Nephron (organoid): ENCODE results near the gene JAML.

Source experiments
- H3K27ac Mint-ChIP-seq, 3 experiments: 2 replicates each; pipeline ENCODE4 v1.8.0; 2020; ENCODE audit warnings: mixed read lengths in 3 of 3, mild to moderate bottlenecking in 2 of 3, moderate library complexity in 1 of 3
- H3K27me3 Mint-ChIP-seq: 2 replicates; pipeline ENCODE4 v1.8.0; 2021; ENCODE audit warnings: low read depth, mild to moderate bottlenecking, moderate library complexity, mixed read lengths
- H3K36me3 Mint-ChIP-seq: 2 replicates; pipeline ENCODE4 v1.8.0; 2020; ENCODE audit warnings: low read depth, mixed read lengths
- H3K4me1 Mint-ChIP-seq: 2 replicates; pipeline ENCODE4 v1.8.0; 2020; ENCODE audit warnings: mixed read lengths
- H3K4me3 Mint-ChIP-seq, 3 experiments: 2 replicates each; pipeline ENCODE4 v1.8.0; 2020; ENCODE audit warnings: mild to moderate bottlenecking in 3 of 3, mixed read lengths in 3 of 3, moderate library complexity in 2 of 3
- H3K9me3 Mint-ChIP-seq: 2 replicates; pipeline ENCODE4 v1.8.0; 2020; ENCODE audit warnings: mixed read lengths
- CTCF ChIP-seq, 3 experiments: fragments of 200-600 bp; sonication (generic); IDR thresholded peaks; one replicate each; pipeline ENCODE4 v1.5.0; 2021; ENCODE audit warnings: antibody characterized with exemption in 3 of 3; ENCODE audit not compliant: unreplicated experiment in 3 of 3

JAML gene

DNA sequence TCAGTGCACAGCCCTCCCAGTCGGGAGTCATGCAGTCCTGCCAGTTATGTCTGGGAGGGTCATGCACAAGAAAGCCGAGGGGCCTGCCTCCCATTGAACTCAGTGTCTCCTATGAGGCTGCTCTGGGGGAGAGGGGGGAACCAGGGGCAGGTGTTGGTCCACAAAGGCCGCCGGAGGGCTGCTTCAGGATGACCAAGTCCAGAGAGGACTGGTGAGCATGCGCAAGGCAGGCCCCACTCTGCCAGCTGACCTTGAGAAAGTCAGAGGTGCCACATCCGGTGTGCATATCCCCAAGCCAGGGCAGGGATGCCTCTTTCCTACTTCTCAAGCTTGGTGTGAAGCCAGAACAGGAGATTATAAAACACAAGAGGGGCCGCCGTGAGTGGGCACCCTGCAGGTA lies 76.6 kb downstream of the JAML start:
- H3K36me3 Mint-ChIP-seq, result no peaks in the 10 kb centered on the region
- peaks cover 35% of the 10 kb centered on the region for H3K4me1 Mint-ChIP-seq
- H3K27me3 Mint-ChIP-seq, result peaks cover 84% of the 10 kb centered on the region
- TF ChIP-seq CTCF (IDR thresholded peaks at IDR 0.05; ENCODE audit: unreplicated experiment in 3 of 3), result no peak
- peak overlapping the region in 1 of 3 experiments; percentile 76 for H3K4me3 Mint-ChIP-seq
- no peaks in the 10 kb centered on the region for H3K9me3 Mint-ChIP-seq
- peak overlapping the region in 1 of 3 experiments; percentile 90 for H3K27ac Mint-ChIP-seq

- Mint-ChIP-seq H3K9me3 (no peaks in the 10 kb centered on the region), H3K4me3 (peak overlapping the region; percentile 56 to 78 (median 76)), H3K36me3 (no peaks in the 10 kb centered on the region), H3K27ac (peak overlapping the region in 2 of 3 experiments; percentile 74 to 90), H3K4me1 (peaks cover 35% of the 10 kb centered on the region), H3K27me3 (peaks cover 85% of the 10 kb centered on the region)
- TF ChIP-seq CTCF (IDR thresholded peaks at IDR 0.05; ENCODE audit: unreplicated experiment in 3 of 3), result no peak
Observed at GRCh38 chr11:118147502-118147901, 77.3 kb downstream of the JAML start.

GRCh38 chr11:118146554-118146953 lies 78.3 kb downstream of the JAML start:
- no peak for TF ChIP-seq CTCF (IDR thresholded peaks at IDR 0.05; ENCODE audit: unreplicated experiment in 3 of 3)
- H3K4me3 Mint-ChIP-seq, result peak overlapping the region; percentile 82 to 87 (median 83)
- H3K4me1 Mint-ChIP-seq, result peaks cover 33% of the 10 kb centered on the region
- H3K36me3 Mint-ChIP-seq, result no peaks in the 10 kb centered on the region
- H3K27me3 Mint-ChIP-seq, result peaks cover 85% of the 10 kb centered on the region
- H3K9me3 Mint-ChIP-seq, result no peaks in the 10 kb centered on the region
- H3K27ac Mint-ChIP-seq, result peak overlapping the region in 1 of 3 experiments; percentile 64

GRCh38 chr11:118145285-118146227 lies 79.3 kb downstream of the JAML start:
- H3K9me3 Mint-ChIP-seq, result no peaks in the 10 kb centered on the region
- peak overlapping the region in 1 of 3 experiments; percentile 72 for H3K27ac Mint-ChIP-seq
- peak overlapping the region; percentile 83 to 87 (median 83) for H3K4me3 Mint-ChIP-seq

DNA sequence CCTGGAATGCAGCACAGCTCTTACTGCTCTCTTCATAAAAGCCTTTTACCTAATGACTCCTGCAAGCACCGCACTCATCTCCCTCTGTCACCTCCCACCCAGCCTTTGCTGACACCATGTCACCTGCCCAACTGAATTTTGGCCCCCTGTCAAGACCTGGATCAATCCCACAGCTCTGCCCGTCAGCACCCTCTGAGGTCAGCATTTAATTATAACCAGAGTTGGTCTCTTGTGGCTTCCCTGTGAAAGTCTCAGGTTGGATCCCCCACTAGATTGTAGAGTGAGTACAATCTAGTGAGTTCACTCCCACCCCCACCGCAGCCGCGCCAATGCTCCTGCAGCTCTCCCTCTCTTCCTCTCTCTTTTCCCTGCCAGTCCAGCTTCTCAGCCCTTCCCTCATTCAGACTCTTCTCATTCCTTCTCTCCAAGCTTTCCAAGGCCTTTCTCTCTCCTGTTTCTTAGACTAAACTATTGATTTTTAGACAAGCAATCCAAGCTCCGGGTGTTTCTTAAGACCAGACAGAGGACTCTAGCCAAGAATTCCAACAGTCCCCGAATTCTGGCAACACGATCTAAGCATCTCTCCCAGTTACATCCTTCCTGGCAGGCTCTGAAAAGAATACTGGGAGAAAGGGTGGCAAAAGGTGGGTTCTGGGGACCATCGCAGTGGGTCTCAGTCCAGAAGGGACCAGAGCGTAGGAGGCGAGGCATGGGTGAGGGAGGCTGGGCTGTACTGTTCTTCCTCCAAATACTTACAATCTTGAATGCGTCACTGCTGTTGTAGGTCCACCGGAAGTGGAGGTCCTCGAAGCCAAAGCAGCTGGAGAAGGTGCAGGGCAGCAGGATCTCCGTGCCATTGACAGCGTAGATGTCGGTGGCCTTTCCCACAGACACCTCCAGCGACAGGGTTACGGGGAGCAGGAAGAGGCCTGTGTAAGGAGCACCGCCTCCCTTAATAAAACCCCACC lies 80.2 kb downstream of the JAML start:
- Mint-ChIP-seq H3K27me3 (peaks cover 82% of the 10 kb centered on the region), H3K9me3 (no peaks in the 10 kb centered on the region), H3K4me3 (peak overlapping the region; percentile 81 to 84 (median 83)), H3K36me3 (no peaks in the 10 kb centered on the region), H3K27ac (peak overlapping the region in 2 of 3 experiments; percentile 64 to 72), H3K4me1 (peaks cover 28% of the 10 kb centered on the region)
- TF ChIP-seq CTCF (IDR thresholded peaks at IDR 0.05; ENCODE audit: unreplicated experiment in 3 of 3), result no peak

More at GRCh38 chr11:118145285-118146227, 79.3 kb downstream of the JAML start:
- Mint-ChIP-seq H3K36me3 (no peaks in the 10 kb centered on the region), H3K4me1 (peaks cover 28% of the 10 kb centered on the region), H3K27me3 (peaks cover 85% of the 10 kb centered on the region)
- TF ChIP-seq CTCF (IDR thresholded peaks at IDR 0.05; ENCODE audit: unreplicated experiment in 3 of 3), result peak; percentile 81 to 93 (median 92)
